ENCODE data around the gene ATP5PB.

ATP5PB gene

GRCh38 chr1:111474106-111474505 lies 24.8 kb downstream of the ATP5PB start:
- ATAC-seq = no peak
- TF ChIP-seq BACH2 (CRISPR knock-in tag; IDR thresholded peaks at IDR 0.05; ENCODE audit: borderline replicate concordance) (no peak), TCF4 (CRISPR knock-in tag; IDR thresholded peaks at IDR 0.05; ENCODE audit: borderline replicate concordance) (no peak), PPARA (CRISPR knock-in tag; IDR thresholded peaks at IDR 0.05; ENCODE audit: borderline replicate concordance) (no peak), RARB (CRISPR knock-in tag; IDR thresholded peaks at IDR 0.05) (no peak), TOX (CRISPR knock-in tag; IDR thresholded peaks at IDR 0.05; ENCODE audit: borderline replicate concordance) (no peak), ZFP30 (CRISPR knock-in tag; IDR thresholded peaks at IDR 0.05) (no peak), ESRRG (CRISPR knock-in tag; IDR thresholded peaks at IDR 0.05) (no peak), POU6F1 (CRISPR knock-in tag; IDR thresholded peaks at IDR 0.05; ENCODE audit: borderline replicate concordance, low read depth) (no peak), TSHZ2 (CRISPR knock-in tag; IDR thresholded peaks at IDR 0.05) (no peak), ISL1 (CRISPR knock-in tag; IDR thresholded peaks at IDR 0.05) (no peak), ZNF565 (CRISPR knock-in tag; conservative IDR thresholded peaks at IDR 0.05; ENCODE audit: low read depth) (no peak)

GRCh38 chr1:111474521-111474920 lies 25.3 kb downstream of the ATP5PB start:
- TF ChIP-seq ISL1 (CRISPR knock-in tag; IDR thresholded peaks at IDR 0.05) = no peak
- TF ChIP-seq POU6F1 (CRISPR knock-in tag; IDR thresholded peaks at IDR 0.05; ENCODE audit: borderline replicate concordance, low read depth) = no peak
- TF ChIP-seq CREB5 (CRISPR knock-in tag; IDR thresholded peaks at IDR 0.05; ENCODE audit: low read depth) = no peak
- TF ChIP-seq ZC3H10 (CRISPR knock-in tag; IDR thresholded peaks at IDR 0.05) = no peak
- no peak for TF ChIP-seq SNAI2 (CRISPR knock-in tag; IDR thresholded peaks at IDR 0.05)
- TF ChIP-seq ARNTL (CRISPR knock-in tag; IDR thresholded peaks at IDR 0.05; ENCODE audit: borderline replicate concordance, low read depth) = no peak
- TF ChIP-seq BACH2 (CRISPR knock-in tag; IDR thresholded peaks at IDR 0.05; ENCODE audit: borderline replicate concordance) = no peak
- TF ChIP-seq TOX (CRISPR knock-in tag; IDR thresholded peaks at IDR 0.05; ENCODE audit: borderline replicate concordance) = no peak
- no peak for TF ChIP-seq ZFP3 (CRISPR knock-in tag; IDR thresholded peaks at IDR 0.05)
- no peak for TF ChIP-seq GLIS3 (CRISPR knock-in tag; IDR thresholded peaks at IDR 0.05)
- TF ChIP-seq RARB (CRISPR knock-in tag; IDR thresholded peaks at IDR 0.05) = no peak
- TF ChIP-seq ZNF565 (CRISPR knock-in tag; conservative IDR thresholded peaks at IDR 0.05; ENCODE audit: low read depth) = no peak
- no peak for TF ChIP-seq TSHZ2 (CRISPR knock-in tag; IDR thresholded peaks at IDR 0.05)
- TF ChIP-seq ZFP30 (CRISPR knock-in tag; IDR thresholded peaks at IDR 0.05) = no peak
- no peak for ATAC-seq

GRCh38 chr1:111475701-111476100 lies 26.4 kb downstream of the ATP5PB start:
- TF ChIP-seq PATZ1 (CRISPR knock-in tag; IDR thresholded peaks at IDR 0.05; ENCODE audit: borderline replicate concordance) (no peak), ZNF565 (CRISPR knock-in tag; conservative IDR thresholded peaks at IDR 0.05; ENCODE audit: low read depth) (no peak), TCF4 (CRISPR knock-in tag; IDR thresholded peaks at IDR 0.05; ENCODE audit: borderline replicate concordance) (no peak)
- no peak for ATAC-seq
